HCT116 (cell line): ENCODE results near the gene RNF126. TPM values are rescaled to one million over a fixed set of nuclear protein-coding genes. Genes with fewer than 3 reads are reported as not detected.
"Not testable (repeated sequence)": the region's sequence is repeated elsewhere in the genome, so short reads cannot be mapped to it uniquely, and the experiment has no call there.

ENCODE experiments used
- ATAC-seq: fragments of 200-7000 bp; cut with Tn5 transposase; 2 replicates; pipeline ENCODE4 v1.9.1; 2020; ENCODE audit warnings: mild to moderate bottlenecking, moderate library complexity
- BruUV-seq: library from RNA; stranded (reverse); fragments of 400-500 nt; replicated peaks from 2 replicates; lab custom pipeline; 2021; lab: Mats Ljungman, UMichigan
- CTCF ChIA-PET: fragments of 300-600 bp; sonication (Branson Sonifier 250); formaldehyde crosslinking; loops from one replicate; lab custom pipeline; 2021; ENCODE audit warnings: antibody characterized with exemption; lab: Charles Lee
- POLR2A ChIA-PET: fragments of 300-600, 350-600 bp; sonication (Branson Sonifier 250); formaldehyde crosslinking; loops from one replicate; lab custom pipeline; 2021; ENCODE audit warnings: antibody characterized with exemption; lab: Charles Lee
- RAD21 ChIA-PET, 2 experiments: fragments of 300-600 bp; sonication (Branson Sonifier 250); formaldehyde crosslinking; loops; one replicate each; lab custom pipeline; 2023; ENCODE audit warnings: low total read pairs in 2 of 2; ENCODE audit not compliant: uncharacterized antibody in 2 of 2, unreplicated experiment in 2 of 2, low non-redundant PET in 1 of 2; lab: Charles Lee
- DNase-seq: peaks from one replicate; pipeline ENCODE4 v3.0.0-alpha.2; 2010; ENCODE audit warnings: low read depth, low spot score
- H2AFZ ChIP-seq: fragments of 200-600 bp; shearing (Covaris generic), sonication (generic); 2 replicates; pipeline ENCODE4 v1.6.1; 2017; ENCODE audit warnings: low read depth, mixed run types, mixed read lengths, antibody characterized with exemption, low read length; ENCODE audit not compliant: poor library complexity, severe bottlenecking
- H3K27ac ChIP-seq: 2 replicates; pipeline ENCODE4 v1.5.1; 2012; ENCODE audit warnings: low read depth, low read length
- H3K27me3 ChIP-seq: fragments of 200-600 bp; sonication (generic); 2 replicates; pipeline ENCODE4 v1.6.1; 2016; ENCODE audit warnings: mixed run types, low read length, mixed read lengths; ENCODE audit not compliant: insufficient read depth
- H3K36me3 ChIP-seq, 2 experiments: fragments of 200-500 bp in 1 of 2; fragments of 200-600 bp in 1 of 2; sonication (Bioruptor generic) in 1 of 2; sonication (generic) in 1 of 2; 2 replicates each; pipeline versions ENCODE4 v1.5.1 to v1.6.1; 2014 to 2016; ENCODE audit warnings: low read length in 2 of 2, inconsistent platforms in 1 of 2, mixed read lengths in 1 of 2, mixed run types in 1 of 2; ENCODE audit not compliant: insufficient read depth in 2 of 2, control insufficient read depth in 1 of 2
- H3K4me1 ChIP-seq, 2 experiments: fragments of 200-600 bp in 1 of 2; sonication (generic) in 1 of 2; 2 replicates each; pipeline versions ENCODE4 v1.5.1 to v1.6.1; 2012 to 2017; ENCODE audit warnings: low read length in 2 of 2, inconsistent platforms in 1 of 2, mild to moderate bottlenecking in 1 of 2, mixed read lengths in 1 of 2, mixed run types in 1 of 2, moderate library complexity in 1 of 2; ENCODE audit not compliant: insufficient read depth in 2 of 2, control insufficient read depth in 1 of 2
- H3K4me2 ChIP-seq: fragments of 200-600 bp; sonication (generic); 2 replicates; pipeline ENCODE4 v1.6.1; 2017; ENCODE audit warnings: mixed run types, low read length, mixed read lengths
- H3K4me3 ChIP-seq, 2 experiments: fragments of 200-600 bp in 1 of 2; sonication (generic) in 1 of 2; replicated peaks in 1 of 2; 2 replicates each; pipeline ENCODE4 v1.5.1; 2011 to 2016; ENCODE audit warnings: low read length in 2 of 2, control low read depth in 1 of 2, low read depth in 1 of 2, mild to moderate bottlenecking in 1 of 2, mixed read lengths in 1 of 2, mixed run types in 1 of 2
- H3K79me2 ChIP-seq: fragments of 200-600 bp; sonication (generic); 2 replicates; pipeline ENCODE4 v1.6.1; 2017; ENCODE audit warnings: mild to moderate bottlenecking, mixed run types, low read length, moderate library complexity, mixed read lengths; ENCODE audit not compliant: insufficient read depth
- H3K9ac ChIP-seq: fragments of 200-600 bp; sonication (generic); 2 replicates; pipeline ENCODE4 v1.6.1; 2016; ENCODE audit warnings: low read length, mixed read lengths
- H3K9me2 ChIP-seq: fragments of 200-600 bp; sonication (generic), shearing (Covaris generic); 2 replicates; pipeline ENCODE4 v1.6.1; 2017; ENCODE audit warnings: mixed run types, mild to moderate bottlenecking, moderate library complexity; ENCODE audit not compliant: insufficient read depth
- H3K9me3 ChIP-seq, 2 experiments: fragments of 200-500 bp in 1 of 2; fragments of 200-600 bp in 1 of 2; sonication (Bioruptor generic) in 1 of 2; sonication (generic) in 1 of 2; 2 replicates each; pipeline ENCODE4 v1.6.1; 2014 to 2017; ENCODE audit warnings: low read length in 2 of 2, mixed read lengths in 2 of 2, inconsistent platforms in 1 of 2, low read depth in 1 of 2, mild to moderate bottlenecking in 1 of 2, mixed run types in 1 of 2, moderate library complexity in 1 of 2; ENCODE audit not compliant: control insufficient read depth in 1 of 2, insufficient read depth in 1 of 2
- H4K20me1 ChIP-seq: fragments of 200-600 bp; sonication (generic), shearing (Covaris generic); 2 replicates; pipeline ENCODE4 v1.6.1; 2017; ENCODE audit warnings: mixed run types, mild to moderate bottlenecking, moderate library complexity; ENCODE audit not compliant: insufficient read depth
- CEBPB ChIP-seq: IDR thresholded peaks from 2 replicates; pipeline ENCODE4 v1.6.1; 2012; ENCODE audit warnings: low read depth
- EGR1 ChIP-seq: IDR thresholded peaks from 2 replicates; pipeline ENCODE4 v1.6.1; 2012; ENCODE audit warnings: low read depth
- EZH2phosphoT487 ChIP-seq: fragments of 200-600 bp; IDR thresholded peaks from 2 replicates; pipeline ENCODE4 v1.6.1; 2018; ENCODE audit warnings: antibody characterized with exemption, borderline replicate concordance
- JUND ChIP-seq: IDR thresholded peaks from 2 replicates; pipeline ENCODE4 v1.6.1; 2012
- TCF7L2 ChIP-seq: IDR thresholded peaks from 2 replicates; pipeline ENCODE4 v1.7.0; 2011; ENCODE audit warnings: borderline replicate concordance, inconsistent platforms; ENCODE audit not compliant: insufficient read depth, insufficient read length; ENCODE audit errors: extremely low read depth
- intact Hi-C: fragments of 100-400 bp; cut with micrococcal nuclease; formaldehyde crosslinking; loops from 2 replicates; pipeline ENCODE4 v1.10.0; 2022
- total RNA-seq: library from RNA; stranded (reverse); gene quantifications from one replicate; pipeline ENCODE4 v1.2.1, GENCODE V29; 2021; ENCODE audit not compliant: unreplicated experiment
- TF ChIP-seq, protein P1 (sequence below): IDR thresholded peaks from 2 replicates; pipeline ENCODE4 v1.6.1; 2011; ENCODE audit warnings: mild to moderate bottlenecking, low read length, moderate library complexity; ENCODE audit not compliant: insufficient replicate concordance; ENCODE audit errors: extremely low read depth
- TF ChIP-seq, protein P2 (sequence below), 3 experiments: fragments of 200-600 bp in 1 of 3; sonication (generic) in 1 of 3; IDR thresholded peaks in 2 of 3; conservative IDR thresholded peaks in 1 of 3; 2 replicates each; pipeline ENCODE4 v1.5.1; 2012 to 2017; ENCODE audit warnings: low read depth in 2 of 3, low read length in 2 of 3, antibody characterized with exemption in 1 of 3, borderline replicate concordance in 1 of 3, control low read depth in 1 of 3, mild to moderate bottlenecking in 1 of 3, mixed read lengths in 1 of 3, mixed run types in 1 of 3, moderate library complexity in 1 of 3; ENCODE audit not compliant: insufficient read depth in 1 of 3

The RNF126 gene
- total RNA-seq, 1 experiment from 2014 or later = 93.8 TPM

DNA sequence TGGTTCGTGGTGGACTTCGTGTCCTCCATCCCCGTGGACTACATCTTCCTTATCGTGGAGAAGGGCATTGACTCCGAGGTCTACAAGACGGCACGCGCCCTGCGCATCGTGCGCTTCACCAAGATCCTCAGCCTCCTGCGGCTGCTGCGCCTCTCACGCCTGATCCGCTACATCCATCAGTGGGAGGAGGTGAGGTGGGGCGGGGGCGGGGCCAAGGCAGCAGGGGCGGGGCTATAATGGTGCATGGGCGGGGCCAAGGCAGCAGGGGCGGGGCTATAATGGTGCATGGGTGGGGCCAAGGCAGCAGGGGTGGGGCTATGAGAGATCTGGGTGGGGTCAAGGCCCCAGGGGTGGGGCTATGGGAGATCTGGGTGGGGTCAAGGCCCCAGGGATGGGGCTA lies 59.2 kb downstream of the RNF126 start:
- RAD21 ChIA-PET, H3K4me2 ChIP-seq, H2AFZ ChIP-seq, H3K27ac ChIP-seq, BruUV-seq, H3K9ac ChIP-seq, H4K20me1 ChIP-seq, H3K36me3 ChIP-seq, H3K9me2 ChIP-seq, H3K9me3 ChIP-seq, H3K27me3 ChIP-seq, CTCF ChIA-PET, intact Hi-C loops, H3K4me1 ChIP-seq, POLR2A ChIA-PET, H3K4me3 ChIP-seq, H3K79me2 ChIP-seq, DNase-seq: not testable (repeated sequence)
- peak; percentile 43; the same call in 1 of the 2 replicates for ATAC-seq

DNA sequence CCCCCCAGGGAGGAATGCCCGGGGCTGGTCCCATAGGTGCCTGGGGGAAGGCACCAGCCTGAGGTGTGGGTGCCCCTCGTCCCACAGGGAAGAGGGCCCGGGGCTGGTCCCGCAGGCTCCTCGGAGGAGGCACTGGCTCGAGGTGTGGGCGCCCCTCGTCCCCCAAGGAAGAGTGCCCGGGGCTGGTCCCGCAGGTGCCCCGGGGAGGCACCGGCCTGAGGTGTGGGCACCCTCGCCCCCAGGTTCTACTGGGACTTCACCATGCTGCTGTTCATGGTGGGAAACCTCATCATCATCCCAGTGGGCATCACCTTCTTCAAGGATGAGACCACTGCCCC lies 59.7 kb downstream of the RNF126 start:
- BruUV-seq = not testable (repeated sequence)

DNA sequence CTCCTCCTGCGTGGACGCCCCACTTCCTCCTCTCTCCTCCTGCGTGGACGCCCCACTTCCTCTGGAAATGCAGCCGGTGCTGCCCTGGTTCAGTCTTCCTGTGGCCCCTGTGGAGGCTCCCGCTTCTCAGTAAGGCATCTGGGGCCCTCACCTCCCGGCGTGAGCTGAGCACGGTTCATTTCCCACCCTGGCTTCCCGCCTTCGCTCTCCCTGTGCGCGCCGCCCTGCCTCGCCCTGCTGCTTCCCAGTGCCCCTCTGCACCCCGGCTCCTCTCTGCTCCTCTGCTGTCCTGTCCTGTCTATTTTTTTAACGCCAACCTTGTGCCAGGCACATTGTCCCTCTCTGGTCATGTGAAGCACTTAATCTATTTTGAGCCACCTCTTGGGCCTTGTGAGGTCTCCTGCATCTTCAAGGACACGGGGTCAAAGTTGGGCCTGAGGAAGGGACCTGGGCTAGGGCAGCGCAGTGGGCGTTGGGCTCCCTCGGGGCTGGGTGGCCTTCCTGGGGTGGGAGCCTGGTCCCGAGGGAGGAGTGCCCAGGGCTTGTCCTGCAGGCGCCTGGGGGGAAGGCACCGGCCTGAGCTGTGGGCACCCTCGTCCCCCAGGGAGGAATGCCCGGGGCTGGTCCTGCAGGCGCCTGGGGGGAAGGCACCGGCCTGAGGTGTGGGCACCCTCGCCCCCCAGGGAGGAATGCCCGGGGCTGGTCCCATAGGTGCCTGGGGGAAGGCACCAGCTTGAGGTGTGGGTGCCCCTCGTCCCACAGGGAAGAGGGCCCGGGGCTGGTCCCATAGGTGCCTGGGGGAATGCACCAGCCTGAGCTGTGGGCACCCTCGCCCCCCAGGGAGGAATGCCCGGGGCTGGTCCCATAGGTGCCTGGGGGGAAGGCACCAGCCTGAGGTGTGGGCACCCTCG lies 60.4 kb downstream of the RNF126 start:
- BruUV-seq = no TSS peak
- H4K20me1 ChIP-seq = no peaks in the 10 kb centered on the region
- TF ChIP-seq EZH2phosphoT487 = no peak
- TF ChIP-seq, protein P1, sequence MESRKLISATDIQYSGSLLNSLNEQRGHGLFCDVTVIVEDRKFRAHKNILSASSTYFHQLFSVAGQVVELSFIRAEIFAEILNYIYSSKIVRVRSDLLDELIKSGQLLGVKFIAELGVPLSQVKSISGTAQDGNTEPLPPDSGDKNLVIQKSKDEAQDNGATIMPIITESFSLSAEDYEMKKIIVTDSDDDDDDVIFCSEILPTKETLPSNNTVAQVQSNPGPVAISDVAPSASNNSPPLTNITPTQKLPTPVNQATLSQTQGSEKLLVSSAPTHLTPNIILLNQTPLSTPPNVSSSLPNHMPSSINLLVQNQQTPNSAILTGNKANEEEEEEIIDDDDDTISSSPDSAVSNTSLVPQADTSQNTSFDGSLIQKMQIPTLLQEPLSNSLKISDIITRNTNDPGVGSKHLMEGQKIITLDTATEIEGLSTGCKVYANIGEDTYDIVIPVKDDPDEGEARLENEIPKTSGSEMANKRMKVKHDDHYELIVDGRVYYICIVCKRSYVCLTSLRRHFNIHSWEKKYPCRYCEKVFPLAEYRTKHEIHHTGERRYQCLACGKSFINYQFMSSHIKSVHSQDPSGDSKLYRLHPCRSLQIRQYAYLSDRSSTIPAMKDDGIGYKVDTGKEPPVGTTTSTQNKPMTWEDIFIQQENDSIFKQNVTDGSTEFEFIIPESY = no peak
- TF ChIP-seq EGR1 = no peak
- TF ChIP-seq JUND = no peak
- TF ChIP-seq CEBPB = no peak
- TF ChIP-seq TCF7L2 = no peak
- TF ChIP-seq, protein P2, sequence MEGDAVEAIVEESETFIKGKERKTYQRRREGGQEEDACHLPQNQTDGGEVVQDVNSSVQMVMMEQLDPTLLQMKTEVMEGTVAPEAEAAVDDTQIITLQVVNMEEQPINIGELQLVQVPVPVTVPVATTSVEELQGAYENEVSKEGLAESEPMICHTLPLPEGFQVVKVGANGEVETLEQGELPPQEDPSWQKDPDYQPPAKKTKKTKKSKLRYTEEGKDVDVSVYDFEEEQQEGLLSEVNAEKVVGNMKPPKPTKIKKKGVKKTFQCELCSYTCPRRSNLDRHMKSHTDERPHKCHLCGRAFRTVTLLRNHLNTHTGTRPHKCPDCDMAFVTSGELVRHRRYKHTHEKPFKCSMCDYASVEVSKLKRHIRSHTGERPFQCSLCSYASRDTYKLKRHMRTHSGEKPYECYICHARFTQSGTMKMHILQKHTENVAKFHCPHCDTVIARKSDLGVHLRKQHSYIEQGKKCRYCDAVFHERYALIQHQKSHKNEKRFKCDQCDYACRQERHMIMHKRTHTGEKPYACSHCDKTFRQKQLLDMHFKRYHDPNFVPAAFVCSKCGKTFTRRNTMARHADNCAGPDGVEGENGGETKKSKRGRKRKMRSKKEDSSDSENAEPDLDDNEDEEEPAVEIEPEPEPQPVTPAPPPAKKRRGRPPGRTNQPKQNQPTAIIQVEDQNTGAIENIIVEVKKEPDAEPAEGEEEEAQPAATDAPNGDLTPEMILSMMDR (IDR thresholded peaks at IDR 0.05 in 2 of 3, conservative IDR thresholded peaks at IDR 0.05 in 1 of 3; ENCODE audit: borderline replicate concordance in 1 of 3, insufficient read depth in 1 of 3, low read depth in 2 of 3, low read length in 2 of 3) = no peak

More for the DNA sequence above, 59.7 kb downstream of the RNF126 start:
- intact Hi-C loops, H3K9me2 ChIP-seq, H3K36me3 ChIP-seq, H3K9me3 ChIP-seq, H3K4me1 ChIP-seq, H3K4me3 ChIP-seq, ATAC-seq, RAD21 ChIA-PET, H3K79me2 ChIP-seq, H2AFZ ChIP-seq, H3K27me3 ChIP-seq, H4K20me1 ChIP-seq, H3K4me2 ChIP-seq, H3K9ac ChIP-seq, DNase-seq, H3K27ac ChIP-seq, POLR2A ChIA-PET, CTCF ChIA-PET: not testable (repeated sequence)

More for the DNA sequence above, 60.4 kb downstream of the RNF126 start:
- ATAC-seq (no peak), DNase-seq (no peak)
- no peak overlapping the region for H3K27ac ChIP-seq
- H3K36me3 ChIP-seq = no peaks in the 10 kb centered on the region
- H3K4me3 ChIP-seq = no peak overlapping the region
- no peak overlapping the region for H2AFZ ChIP-seq
- no peak overlapping the region for H3K4me2 ChIP-seq
- ChIA-PET POLR2A (no interaction called here), RAD21 (no interaction called here), CTCF (no interaction called here)
- peaks cover 0 to 10% of the 10 kb centered on the region in 2 experiments; a peak in 1 of 4 replicates for H3K9me3 ChIP-seq
- no peaks in the 10 kb centered on the region for H3K4me1 ChIP-seq
- no peaks in the 10 kb centered on the region for H3K27me3 ChIP-seq
- intact Hi-C loops = no loop called here
- H3K9me2 ChIP-seq = no peaks in the 10 kb centered on the region
- no peaks in the 10 kb centered on the region for H3K79me2 ChIP-seq
- H3K9ac ChIP-seq = no peak overlapping the region
